ENCODE data around the gene RAD1.

RAD1 gene

GRCh38 chr5:34858790-34859189, 56.5 kb downstream of the RAD1 start:
- DNase-seq: no peak

- no peak for DNase-seq
These were observed 57.4 kb downstream of the RAD1 start for GRCh38 chr5:34857894-34858293.

GRCh38 chr5:34857161-34857560, 58.1 kb downstream of the RAD1 start:
- DNase-seq: no peak

Data from midbrain (tissue), 1 donor.